ENCODE results near the gene GABRA4. TPM values are rescaled to one million over a fixed set of nuclear protein-coding genes. Genes with fewer than 3 reads are reported as not detected.

The GABRA4 gene
- total RNA-seq, 2 experiments from 2014 or later: not detected

DNA sequence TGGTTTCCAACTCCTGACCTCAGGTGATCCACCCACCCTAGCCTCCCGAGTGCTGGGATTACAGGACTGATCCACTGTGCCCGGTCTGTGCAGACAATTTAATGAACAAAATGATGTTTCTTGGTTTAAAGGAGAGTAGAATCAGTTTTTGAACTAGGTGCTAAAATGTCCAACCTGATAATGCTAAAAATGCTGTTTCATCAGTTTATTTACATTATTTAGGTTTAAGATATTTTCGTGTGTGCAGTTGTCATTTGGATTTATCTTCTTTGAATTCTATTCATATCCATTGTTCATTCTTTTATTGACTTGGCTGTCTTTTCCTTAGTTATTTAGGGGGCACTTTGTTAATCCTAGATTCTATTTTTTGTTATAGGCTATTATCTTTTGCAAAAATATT lies 20.0 kb upstream of the GABRA4 start:
- intact Hi-C loops (cut with micrococcal nuclease): no loop called here
- H3K4me3 Mint-ChIP-seq: no peak overlapping the region
- DNase-seq: no peak
- H3K9me3 Mint-ChIP-seq: no peaks in the 10 kb centered on the region
- ATAC-seq: no peak
- TF ChIP-seq, protein P1, sequence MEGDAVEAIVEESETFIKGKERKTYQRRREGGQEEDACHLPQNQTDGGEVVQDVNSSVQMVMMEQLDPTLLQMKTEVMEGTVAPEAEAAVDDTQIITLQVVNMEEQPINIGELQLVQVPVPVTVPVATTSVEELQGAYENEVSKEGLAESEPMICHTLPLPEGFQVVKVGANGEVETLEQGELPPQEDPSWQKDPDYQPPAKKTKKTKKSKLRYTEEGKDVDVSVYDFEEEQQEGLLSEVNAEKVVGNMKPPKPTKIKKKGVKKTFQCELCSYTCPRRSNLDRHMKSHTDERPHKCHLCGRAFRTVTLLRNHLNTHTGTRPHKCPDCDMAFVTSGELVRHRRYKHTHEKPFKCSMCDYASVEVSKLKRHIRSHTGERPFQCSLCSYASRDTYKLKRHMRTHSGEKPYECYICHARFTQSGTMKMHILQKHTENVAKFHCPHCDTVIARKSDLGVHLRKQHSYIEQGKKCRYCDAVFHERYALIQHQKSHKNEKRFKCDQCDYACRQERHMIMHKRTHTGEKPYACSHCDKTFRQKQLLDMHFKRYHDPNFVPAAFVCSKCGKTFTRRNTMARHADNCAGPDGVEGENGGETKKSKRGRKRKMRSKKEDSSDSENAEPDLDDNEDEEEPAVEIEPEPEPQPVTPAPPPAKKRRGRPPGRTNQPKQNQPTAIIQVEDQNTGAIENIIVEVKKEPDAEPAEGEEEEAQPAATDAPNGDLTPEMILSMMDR (IDR thresholded peaks at IDR 0.05): no peak
- ChIA-PET CTCF (no interaction called here), POLR2A (no interaction called here)
- H3K27ac Mint-ChIP-seq: no peak overlapping the region
- no peaks in the 10 kb centered on the region for H3K27me3 Mint-ChIP-seq
- peaks cover 24% of the 10 kb centered on the region for H3K4me1 Mint-ChIP-seq (ENCODE audit: low read depth)
- no peaks in the 10 kb centered on the region for H3K36me3 Mint-ChIP-seq (ENCODE audit: low read depth)

DNA sequence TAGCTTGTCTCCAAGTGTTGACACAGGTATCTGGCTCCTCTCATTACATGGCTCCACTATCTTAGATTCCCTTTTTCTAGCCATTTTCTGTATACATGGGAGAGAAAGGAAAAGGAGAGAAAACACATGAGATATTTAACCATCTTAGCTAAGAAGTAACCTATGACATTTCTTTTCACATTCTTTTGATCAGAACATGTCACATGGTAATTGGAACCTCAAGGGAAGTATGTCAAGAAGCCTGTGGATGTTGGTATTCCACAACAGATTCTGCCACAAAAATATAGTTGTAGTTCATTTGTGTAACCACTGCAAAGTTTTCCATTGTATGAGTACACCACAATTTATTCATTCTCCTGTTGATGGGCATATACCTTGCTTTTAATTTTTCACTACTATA lies 19.3 kb upstream of the GABRA4 start:
- ATAC-seq (no peak), DNase-seq (no peak)
- ChIA-PET POLR2A (no interaction called here), CTCF (interaction anchor here (0.6 kb wide), 1 partner anchor 227 kb away, joined by 3 read pairs; no protein-coding TSS in a partner anchor)
- H3K4me3 Mint-ChIP-seq: no peak overlapping the region
- H3K36me3 Mint-ChIP-seq (ENCODE audit: low read depth): no peaks in the 10 kb centered on the region
- TF ChIP-seq, protein P1 (IDR thresholded peaks at IDR 0.05): no peak
- peak overlapping the region; percentile 25 for H3K27ac Mint-ChIP-seq
- peaks cover 24% of the 10 kb centered on the region for H3K4me1 Mint-ChIP-seq (ENCODE audit: low read depth)
- H3K27me3 Mint-ChIP-seq: no peaks in the 10 kb centered on the region
- no peaks in the 10 kb centered on the region for H3K9me3 Mint-ChIP-seq
- intact Hi-C loops (cut with micrococcal nuclease): no loop called here

DNA sequence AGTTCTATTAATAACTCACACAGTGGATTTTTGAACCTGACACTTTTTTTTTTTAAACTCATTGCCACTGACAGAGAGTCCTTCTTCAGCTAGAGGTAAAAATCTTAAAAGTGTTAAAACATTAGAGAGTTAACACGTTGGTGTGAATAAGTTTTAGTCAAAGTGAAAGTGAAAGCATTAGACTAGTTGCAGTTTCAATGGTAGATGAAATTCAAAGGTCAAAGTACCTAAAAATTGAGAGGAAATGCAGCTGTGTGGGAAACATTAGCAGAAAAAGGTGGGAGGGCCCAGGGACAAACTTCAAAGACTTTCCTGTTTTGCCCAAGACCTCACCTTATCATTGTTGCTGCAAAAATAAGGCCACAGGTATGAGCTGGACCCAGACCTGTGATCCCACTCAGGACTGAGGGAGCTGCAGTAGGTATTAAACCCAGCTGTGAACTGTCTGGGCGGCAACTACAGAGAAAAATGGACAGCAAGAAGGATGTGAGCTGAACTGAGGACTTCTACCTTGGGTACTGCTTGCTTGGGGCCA lies 17.6 kb upstream of the GABRA4 start:
- ChIA-PET CTCF (interaction anchor here (0.6 to 1.7 kb wide), 4 partner anchors 11 to 111 kb away, joined by 3 to 4 read pairs (median 4); no protein-coding TSS in a partner anchor), POLR2A (interaction anchor here (0.8 kb wide), 1 partner anchor 10 kb away, joined by 3 read pairs; no protein-coding TSS in a partner anchor)
- Mint-ChIP-seq H3K27ac (peak overlapping the region; percentile 51), H3K4me1 (ENCODE audit: low read depth) (peaks cover 24% of the 10 kb centered on the region), H3K27me3 (no peaks in the 10 kb centered on the region), H3K36me3 (ENCODE audit: low read depth) (no peaks in the 10 kb centered on the region), H3K9me3 (no peaks in the 10 kb centered on the region), H3K4me3 (no peak overlapping the region)
- TF ChIP-seq, protein P1 (IDR thresholded peaks at IDR 0.05): no peak
- intact Hi-C loops (cut with micrococcal nuclease): no loop called here
- peak; percentile 24 for DNase-seq
- peak; percentile 83 for ATAC-seq

DNA sequence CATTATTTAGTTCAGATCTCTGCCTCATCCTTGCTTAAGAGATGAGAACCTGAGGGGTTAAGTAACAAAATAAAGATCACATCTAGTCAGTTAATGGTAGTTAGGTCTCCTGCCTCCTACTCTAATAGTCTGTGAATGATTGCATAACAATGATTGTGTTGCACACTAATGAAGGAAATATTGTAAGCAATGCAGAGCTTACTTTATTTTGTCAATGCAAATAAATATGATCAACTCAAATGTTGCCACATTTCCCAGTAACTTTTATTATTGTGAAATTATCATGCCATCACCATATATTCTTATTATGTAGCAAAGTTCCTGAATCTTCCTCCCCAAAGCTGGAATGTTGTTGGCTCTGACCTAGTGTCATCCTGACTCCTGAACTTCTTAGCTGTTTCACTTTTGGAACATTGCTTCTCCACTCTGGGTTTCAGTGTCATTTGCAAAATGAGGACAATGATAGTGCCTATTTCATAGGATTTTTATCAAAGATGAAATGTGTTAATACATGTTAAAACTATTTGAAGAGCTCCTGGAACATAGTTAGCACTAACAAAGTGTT lies 17.0 kb upstream of the GABRA4 start:
- intact Hi-C loops (cut with micrococcal nuclease): no loop called here
- H3K36me3 Mint-ChIP-seq (ENCODE audit: low read depth): no peaks in the 10 kb centered on the region

DNA sequence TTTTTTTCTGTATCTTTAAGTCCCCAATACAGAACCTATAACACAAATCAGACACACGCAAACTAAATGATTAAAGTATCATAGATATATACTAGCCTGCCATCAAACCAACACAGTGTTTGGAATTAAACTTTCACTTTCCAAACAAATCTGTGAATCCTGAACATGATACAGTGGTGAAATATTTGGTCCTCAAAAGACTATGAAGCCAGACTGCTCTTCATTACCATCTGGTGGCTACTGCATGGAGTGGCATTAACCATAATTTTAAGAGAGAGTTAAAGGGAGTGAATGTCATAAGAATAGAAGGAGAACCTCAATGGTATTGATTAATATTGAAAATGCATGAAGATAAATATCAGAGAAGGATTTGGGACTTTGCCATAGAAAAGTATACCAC lies 9.2 kb upstream of the GABRA4 start:
- ATAC-seq: no peak
- ChIA-PET POLR2A (no interaction called here), CTCF (no interaction called here)
- H3K4me1 Mint-ChIP-seq (ENCODE audit: low read depth): no peaks in the 10 kb centered on the region
- H3K27me3 Mint-ChIP-seq: peaks cover 9% of the 10 kb centered on the region
- no peaks in the 10 kb centered on the region for H3K9me3 Mint-ChIP-seq
- H3K36me3 Mint-ChIP-seq (ENCODE audit: low read depth): no peaks in the 10 kb centered on the region
- TF ChIP-seq, protein P1 (IDR thresholded peaks at IDR 0.05): no peak
- intact Hi-C loops (cut with micrococcal nuclease): no loop called here
- no peak for DNase-seq
- H3K4me3 Mint-ChIP-seq: no peak overlapping the region
- no peak overlapping the region for H3K27ac Mint-ChIP-seq

More for the DNA sequence above, 17.0 kb upstream of the GABRA4 start:
- Mint-ChIP-seq H3K9me3 (no peaks in the 10 kb centered on the region), H3K27me3 (no peaks in the 10 kb centered on the region), H3K4me3 (no peak overlapping the region), H3K27ac (peak overlapping the region; percentile 51), H3K4me1 (ENCODE audit: low read depth) (peaks cover 24% of the 10 kb centered on the region)
- ATAC-seq (no peak), DNase-seq (no peak)
- TF ChIP-seq, protein P1 (IDR thresholded peaks at IDR 0.05): no peak
- ChIA-PET POLR2A (interaction anchor here (0.8 kb wide), 1 partner anchor 10 kb away, joined by 3 read pairs; no protein-coding TSS in a partner anchor), CTCF (interaction anchor here (0.6 to 1.7 kb wide), 3 partner anchors 10 to 68 kb away, joined by 3 to 4 read pairs (median 4); no protein-coding TSS in a partner anchor)

Measured in activated CD8-positive, alpha-beta T cell treated with anti-CD3 and anti-CD28 coated beads for 36 hours (primary cell).